Body of pancreas (tissue), 4 donors: ENCODE results near the gene ERCC6L2. TPM values are rescaled to one million over a fixed set of nuclear protein-coding genes. Genes with fewer than 3 reads are reported as not detected.

Experiments used
- ATAC-seq: fragments of 150-250 bp; one replicate; pipeline ENCODE4 v1.9.1; 2016
- DNase-seq, 4 donors: peaks; one replicate each; pipeline ENCODE4 v3.0.0-alpha.2; 2019
- H3K27ac ChIP-seq, 4 donors: fragments of 200-600 bp; sonication (generic); 1 replicate in 3 of 4; 2 replicates in 1 of 4; pipeline versions ENCODE4 v1.5.1 to v1.6.1; 2016 to 2019; ENCODE audit warnings: mild to moderate bottlenecking in 1 of 4, mixed read lengths in 1 of 4, moderate library complexity in 1 of 4
- H3K27me3 ChIP-seq, 2 donors: fragments of 200-600 bp; sonication (generic); one replicate each; pipeline ENCODE4 v1.6.0; 2016; ENCODE audit warnings: mild to moderate bottlenecking in 1 of 2
- H3K36me3 ChIP-seq, 2 donors: fragments of 200-600 bp; sonication (generic); replicated peaks in 1 of 2; 2 replicates each; pipeline ENCODE4 v1.5.1; 2016; ENCODE audit warnings: low read depth in 2 of 2; ENCODE audit not compliant: insufficient read depth in 1 of 2
- H3K4me1 ChIP-seq: fragments of 200-600 bp; sonication (generic); one replicate; pipeline ENCODE4 v1.6.0; 2016
- H3K4me3 ChIP-seq, 2 donors: fragments of 200-600 bp; sonication (generic); 1 replicate in 1 of 2; 2 replicates in 1 of 2; pipeline ENCODE4 v1.5.1; 2016 to 2019
- H3K9me3 ChIP-seq, 3 donors: fragments of 200-600 bp; sonication (generic); 1 replicate in 2 of 3; 2 replicates in 1 of 3; pipeline ENCODE4 v1.5.1; 2016
- CTCF ChIP-seq, 7 experiments: fragments of 450-650 bp in 4 of 7; fragments of 200-600 bp in 3 of 7; sonication (generic) in 3 of 7; IDR thresholded peaks; one replicate each; pipeline ENCODE4 v1.5.1; 2016 to 2019; ENCODE audit warnings: antibody characterized with exemption in 7 of 7
- POLR2A ChIP-seq, 3 donors: fragments of 450-650 bp; IDR thresholded peaks; one replicate each; pipeline ENCODE4 v1.6.1; 2016; ENCODE audit warnings: antibody characterized with exemption in 3 of 3, mild to moderate bottlenecking in 2 of 3
- WGBS, 2 donors: methylation state at CpG; one replicate each; pipeline ENCODE4 v1.1.5; 2017; 5-methylcytosine and 5-hydroxymethylcytosine counted together
- intact Hi-C: fragments of 100-400 bp; cut with DNase I; formaldehyde crosslinking; loops from one replicate; pipeline ENCODE4 v1.15.1; 2023
- total RNA-seq, 2 donors: library from RNA; depleted of rRNA; stranded (reverse); fragments of >200 nt; gene quantifications; one replicate each; pipeline ENCODE4 v1.1.0, GENCODE V29; 2016

The ERCC6L2 gene
- total RNA-seq, 2 donors from 2014 or later, result 30.4 to 58.3 TPM

- H3K4me3 ChIP-seq, result no peak overlapping the region
- H3K9me3 ChIP-seq, result no peaks in the 10 kb centered on the region
- no peaks in the 10 kb centered on the region for H3K27me3 ChIP-seq
- no peak for TF ChIP-seq POLR2A (IDR thresholded peaks at IDR 0.05)
- TF ChIP-seq CTCF (IDR thresholded peaks at IDR 0.05), result no peak
- no peaks in the 10 kb centered on the region for H3K4me1 ChIP-seq
- no peak for ATAC-seq
- H3K27ac ChIP-seq, result no peak overlapping the region
- WGBS, 2 donors, result 95 to 99% methylated on average over 8 of the region's 8 CpGs
- no peak for DNase-seq
- intact Hi-C loops, result no loop called here
- no peaks in the 10 kb centered on the region for H3K36me3 ChIP-seq
Observed at GRCh38 chr9:95891067-95891671, 15.7 kb downstream of the ERCC6L2 start.

- ATAC-seq, result no peak
- no peak for DNase-seq
- Histone ChIP-seq H3K4me3 (no peak overlapping the region), H3K36me3 (no peaks in the 10 kb centered on the region), H3K9me3 (no peaks in the 10 kb centered on the region), H3K4me1 (no peaks in the 10 kb centered on the region), H3K27me3 (no peaks in the 10 kb centered on the region), H3K27ac (no peak overlapping the region)
- TF ChIP-seq CTCF (IDR thresholded peaks at IDR 0.05) (no peak), POLR2A (IDR thresholded peaks at IDR 0.05) (no peak)
- intact Hi-C loops, result no loop called here
- whole genome bisulfite sequencing, 2 donors, result 98 to 100% methylated on average over 2 of the region's 2 CpGs
Observed at GRCh38 chr9:95892690-95893089, 17.2 kb downstream of the ERCC6L2 start.

GRCh38 chr9:95896580-95896979 lies 21.1 kb downstream of the ERCC6L2 start:
- ATAC-seq, result no peak
- DNase-seq, result no peak
- intact Hi-C loops, result no loop called here
- Histone ChIP-seq H3K4me1 (peaks cover 6% of the 10 kb centered on the region), H3K4me3 (no peak overlapping the region), H3K27ac (no peak overlapping the region), H3K36me3 (no peaks in the 10 kb centered on the region), H3K9me3 (no peaks in the 10 kb centered on the region), H3K27me3 (no peaks in the 10 kb centered on the region)
- TF ChIP-seq CTCF (IDR thresholded peaks at IDR 0.05) (no peak), POLR2A (IDR thresholded peaks at IDR 0.05) (no peak)
- WGBS, 2 donors, result 94 to 95% methylated on average over 2 of the region's 2 CpGs

- ATAC-seq (peak; percentile 88), DNase-seq (peak; percentile 39 to 71 (median 60))
- WGBS, 2 donors, result 14 to 15% methylated on average over 3 of the region's 3 CpGs
- Histone ChIP-seq H3K4me1 (peaks cover 9% of the 10 kb centered on the region), H3K4me3 (no peak overlapping the region), H3K36me3 (no peaks in the 10 kb centered on the region), H3K27ac (peak overlapping the region in 1 of 4 donors; percentile 6), H3K27me3 (no peaks in the 10 kb centered on the region), H3K9me3 (no peaks in the 10 kb centered on the region)
- no peak for TF ChIP-seq POLR2A (IDR thresholded peaks at IDR 0.05)
- no peak for TF ChIP-seq CTCF (IDR thresholded peaks at IDR 0.05)
- intact Hi-C loops, result no loop called here
Observed at GRCh38 chr9:95901506-95901905, 26.0 kb downstream of the ERCC6L2 start.

DNA sequence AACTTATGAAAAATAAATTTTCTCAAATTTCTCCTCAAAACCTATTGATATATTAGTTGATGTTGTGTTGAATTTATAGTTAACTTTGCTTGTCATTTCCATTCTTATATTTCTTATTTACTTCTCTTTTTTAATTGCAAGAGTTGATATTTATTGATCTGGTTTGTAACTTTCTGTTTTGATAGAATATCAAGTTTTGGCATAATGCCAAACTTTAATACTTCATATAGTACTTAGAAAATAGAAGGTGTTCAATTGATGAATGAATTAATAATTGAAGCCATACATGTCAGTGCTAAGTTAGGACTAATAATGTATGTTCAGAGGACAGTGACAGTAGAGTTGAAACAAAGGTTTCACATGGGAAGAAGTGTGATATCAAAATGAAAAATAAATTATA lies 27.9 kb downstream of the ERCC6L2 start:
- Histone ChIP-seq H3K4me1 (peaks cover 9% of the 10 kb centered on the region), H3K36me3 (no peaks in the 10 kb centered on the region), H3K27ac (no peak overlapping the region), H3K27me3 (no peaks in the 10 kb centered on the region), H3K9me3 (no peaks in the 10 kb centered on the region), H3K4me3 (no peak overlapping the region)
- intact Hi-C loops, result no loop called here
- TF ChIP-seq CTCF (IDR thresholded peaks at IDR 0.05) (no peak), POLR2A (IDR thresholded peaks at IDR 0.05) (no peak)
- ATAC-seq (no peak), DNase-seq (no peak)
